SK-N-SH treated with all-trans-retinoic acid at 6 μM for 48 hours (cell line): ENCODE measurements around the gene PSMA6.

ENCODE experiments used
- ATAC-seq: fragments of 200-7000 bp; cut with Tn5 transposase; 3 replicates; pipeline ENCODE4 v1.9.1; 2020; ENCODE audit warnings: mild to moderate bottlenecking, moderate library complexity
- ARNTL ChIP-seq: fragments of 450-650 bp; formaldehyde crosslinking; IDR thresholded peaks from 2 replicates; pipeline ENCODE4 v1.5.0; 2020; ENCODE audit warnings: low read depth, mild to moderate bottlenecking, moderate library complexity, borderline replicate concordance
- BACH2 ChIP-seq: fragments of 250-450 bp; sonication (Bioruptor Pico); IDR thresholded peaks from 2 replicates; pipeline ENCODE4 v1.9.0; 2021; ENCODE audit warnings: mild to moderate bottlenecking, borderline replicate concordance
- CSDC2 ChIP-seq: fragments of 250-450 bp; sonication (Bioruptor Pico); IDR thresholded peaks from 2 replicates; pipeline ENCODE4 v1.5.0; 2020; ENCODE audit warnings: mild to moderate bottlenecking, moderate library complexity
- ESRRG ChIP-seq: fragments of 250-450 bp; sonication (Bioruptor Pico); IDR thresholded peaks from 2 replicates; pipeline ENCODE4 v1.6.1; 2021; ENCODE audit warnings: mild to moderate bottlenecking
- OSR1 ChIP-seq: fragments of 250-450 bp; sonication (Bioruptor Pico); IDR thresholded peaks from 2 replicates; pipeline ENCODE4 v1.8.0; 2022; ENCODE audit warnings: moderate library complexity, mild to moderate bottlenecking, inconsistent platforms
- RARB ChIP-seq: fragments of 250-450 bp; sonication (Bioruptor Pico); IDR thresholded peaks from 2 replicates; pipeline ENCODE4 v1.8.0; 2021; ENCODE audit warnings: mild to moderate bottlenecking, moderate library complexity
- SNAI2 ChIP-seq: fragments of 250-450 bp; sonication (Bioruptor Pico); IDR thresholded peaks from 2 replicates; pipeline ENCODE4 v1.5.0; 2020; ENCODE audit warnings: mild to moderate bottlenecking, moderate library complexity
- ZC3H10 ChIP-seq: fragments of 250-450 bp; sonication (Bioruptor Pico); IDR thresholded peaks from 2 replicates; pipeline ENCODE4 v1.5.1; 2021; ENCODE audit warnings: mild to moderate bottlenecking, moderate library complexity
- ZNF565 ChIP-seq: fragments of 450-650 bp; formaldehyde crosslinking; conservative IDR thresholded peaks from 2 replicates; pipeline ENCODE4 v1.5.0; 2020; ENCODE audit warnings: low read depth, mild to moderate bottlenecking, moderate library complexity
- ZNF70 ChIP-seq: fragments of 450-650 bp; formaldehyde crosslinking; IDR thresholded peaks from 2 replicates; pipeline ENCODE4 v1.5.0; 2020; ENCODE audit warnings: mild to moderate bottlenecking, moderate library complexity
- TF ChIP-seq, protein P1 (sequence below): fragments of 250-450 bp; sonication (Bioruptor Pico); IDR thresholded peaks from 2 replicates; pipeline ENCODE4 v1.8.0; 2020; ENCODE audit warnings: mild to moderate bottlenecking, moderate library complexity, borderline replicate concordance
- TF ChIP-seq, protein P2 (sequence below): fragments of 250-450 bp; sonication (Bioruptor Pico); IDR thresholded peaks from 2 replicates; pipeline ENCODE4 v1.8.0; 2021; ENCODE audit warnings: low read depth, mild to moderate bottlenecking, moderate library complexity, borderline replicate concordance
- TF ChIP-seq, protein P3 (sequence below): fragments of 250-450 bp; sonication (Bioruptor Pico); IDR thresholded peaks from 2 replicates; pipeline ENCODE4 v1.5.0; 2020; ENCODE audit warnings: mild to moderate bottlenecking, moderate library complexity
- TF ChIP-seq, protein P4 (sequence below): fragments of 250-450 bp; sonication (Bioruptor Pico); IDR thresholded peaks from 2 replicates; pipeline ENCODE4 v1.5.1; 2020; ENCODE audit warnings: low read depth, mild to moderate bottlenecking, moderate library complexity

Gene PSMA6

DNA sequence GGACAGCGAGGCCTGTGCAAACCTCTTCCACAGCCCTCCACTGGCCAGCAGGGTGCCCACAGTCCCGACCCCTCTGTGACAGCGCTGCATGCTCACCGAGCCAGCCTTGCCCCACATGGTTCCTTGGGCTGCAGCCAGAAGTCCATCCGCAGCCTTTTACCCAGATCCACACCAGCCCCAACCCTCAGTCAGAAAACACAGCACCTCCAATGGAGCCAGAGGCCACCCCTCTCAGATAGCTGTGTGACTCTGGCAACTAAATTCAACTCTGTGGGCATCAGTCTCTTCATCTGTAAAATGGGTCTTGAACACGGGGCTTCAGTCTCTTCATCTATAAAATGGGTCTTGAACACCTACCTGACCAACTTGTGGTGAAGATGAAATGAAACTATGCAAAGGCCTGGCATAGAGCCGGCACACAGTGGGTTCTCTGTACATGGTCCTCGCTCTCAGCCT, 74.4 kb downstream of the PSMA6 start:
- no peak for ATAC-seq
- TF ChIP-seq RARB (CRISPR knock-in tag): no peak

DNA sequence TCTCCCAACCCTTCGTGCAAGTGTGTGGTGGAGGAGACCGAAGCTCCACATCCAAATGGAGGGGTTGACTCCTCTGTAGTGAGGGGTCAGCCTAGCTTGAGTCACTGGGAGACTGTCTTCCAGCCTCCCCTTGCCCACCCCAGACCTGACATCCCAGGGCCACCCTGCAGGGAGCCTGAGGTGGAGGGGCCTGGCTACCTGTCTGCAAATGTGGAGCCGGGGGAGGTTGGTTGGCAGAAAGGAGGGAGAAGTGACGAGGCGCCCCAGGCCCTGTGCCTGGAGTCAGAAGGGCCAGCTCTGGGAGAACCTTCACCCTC, 74.8 kb downstream of the PSMA6 start:
- no peak for ATAC-seq
- TF ChIP-seq ESRRG (CRISPR knock-in tag) (no peak), ZNF70 (CRISPR knock-in tag) (no peak), ZC3H10 (no peak), ARNTL (CRISPR knock-in tag) (no peak), SNAI2 (no peak), CSDC2 (CRISPR knock-in tag) (no peak), BACH2 (no peak), OSR1 (CRISPR knock-in tag) (no peak), ZNF565 (no peak)
- TF ChIP-seq, protein P1, sequence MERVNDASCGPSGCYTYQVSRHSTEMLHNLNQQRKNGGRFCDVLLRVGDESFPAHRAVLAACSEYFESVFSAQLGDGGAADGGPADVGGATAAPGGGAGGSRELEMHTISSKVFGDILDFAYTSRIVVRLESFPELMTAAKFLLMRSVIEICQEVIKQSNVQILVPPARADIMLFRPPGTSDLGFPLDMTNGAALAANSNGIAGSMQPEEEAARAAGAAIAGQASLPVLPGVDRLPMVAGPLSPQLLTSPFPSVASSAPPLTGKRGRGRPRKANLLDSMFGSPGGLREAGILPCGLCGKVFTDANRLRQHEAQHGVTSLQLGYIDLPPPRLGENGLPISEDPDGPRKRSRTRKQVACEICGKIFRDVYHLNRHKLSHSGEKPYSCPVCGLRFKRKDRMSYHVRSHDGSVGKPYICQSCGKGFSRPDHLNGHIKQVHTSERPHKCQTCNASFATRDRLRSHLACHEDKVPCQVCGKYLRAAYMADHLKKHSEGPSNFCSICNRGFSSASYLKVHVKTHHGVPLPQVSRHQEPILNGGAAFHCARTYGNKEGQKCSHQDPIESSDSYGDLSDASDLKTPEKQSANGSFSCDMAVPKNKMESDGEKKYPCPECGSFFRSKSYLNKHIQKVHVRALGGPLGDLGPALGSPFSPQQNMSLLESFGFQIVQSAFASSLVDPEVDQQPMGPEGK: no peak
- TF ChIP-seq, protein P2, sequence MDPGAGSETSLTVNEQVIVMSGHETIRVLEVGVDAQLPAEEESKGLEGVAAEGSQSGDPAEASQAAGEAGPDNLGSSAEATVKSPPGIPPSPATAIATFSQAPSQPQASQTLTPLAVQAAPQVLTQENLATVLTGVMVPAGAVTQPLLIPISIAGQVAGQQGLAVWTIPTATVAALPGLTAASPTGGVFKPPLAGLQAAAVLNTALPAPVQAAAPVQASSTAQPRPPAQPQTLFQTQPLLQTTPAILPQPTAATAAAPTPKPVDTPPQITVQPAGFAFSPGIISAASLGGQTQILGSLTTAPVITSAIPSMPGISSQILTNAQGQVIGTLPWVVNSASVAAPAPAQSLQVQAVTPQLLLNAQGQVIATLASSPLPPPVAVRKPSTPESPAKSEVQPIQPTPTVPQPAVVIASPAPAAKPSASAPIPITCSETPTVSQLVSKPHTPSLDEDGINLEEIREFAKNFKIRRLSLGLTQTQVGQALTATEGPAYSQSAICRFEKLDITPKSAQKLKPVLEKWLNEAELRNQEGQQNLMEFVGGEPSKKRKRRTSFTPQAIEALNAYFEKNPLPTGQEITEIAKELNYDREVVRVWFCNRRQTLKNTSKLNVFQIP (CRISPR knock-in tag): no peak
- TF ChIP-seq, protein P3, sequence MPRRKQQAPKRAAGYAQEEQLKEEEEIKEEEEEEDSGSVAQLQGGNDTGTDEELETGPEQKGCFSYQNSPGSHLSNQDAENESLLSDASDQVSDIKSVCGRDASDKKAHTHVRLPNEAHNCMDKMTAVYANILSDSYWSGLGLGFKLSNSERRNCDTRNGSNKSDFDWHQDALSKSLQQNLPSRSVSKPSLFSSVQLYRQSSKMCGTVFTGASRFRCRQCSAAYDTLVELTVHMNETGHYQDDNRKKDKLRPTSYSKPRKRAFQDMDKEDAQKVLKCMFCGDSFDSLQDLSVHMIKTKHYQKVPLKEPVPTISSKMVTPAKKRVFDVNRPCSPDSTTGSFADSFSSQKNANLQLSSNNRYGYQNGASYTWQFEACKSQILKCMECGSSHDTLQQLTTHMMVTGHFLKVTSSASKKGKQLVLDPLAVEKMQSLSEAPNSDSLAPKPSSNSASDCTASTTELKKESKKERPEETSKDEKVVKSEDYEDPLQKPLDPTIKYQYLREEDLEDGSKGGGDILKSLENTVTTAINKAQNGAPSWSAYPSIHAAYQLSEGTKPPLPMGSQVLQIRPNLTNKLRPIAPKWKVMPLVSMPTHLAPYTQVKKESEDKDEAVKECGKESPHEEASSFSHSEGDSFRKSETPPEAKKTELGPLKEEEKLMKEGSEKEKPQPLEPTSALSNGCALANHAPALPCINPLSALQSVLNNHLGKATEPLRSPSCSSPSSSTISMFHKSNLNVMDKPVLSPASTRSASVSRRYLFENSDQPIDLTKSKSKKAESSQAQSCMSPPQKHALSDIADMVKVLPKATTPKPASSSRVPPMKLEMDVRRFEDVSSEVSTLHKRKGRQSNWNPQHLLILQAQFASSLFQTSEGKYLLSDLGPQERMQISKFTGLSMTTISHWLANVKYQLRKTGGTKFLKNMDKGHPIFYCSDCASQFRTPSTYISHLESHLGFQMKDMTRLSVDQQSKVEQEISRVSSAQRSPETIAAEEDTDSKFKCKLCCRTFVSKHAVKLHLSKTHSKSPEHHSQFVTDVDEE (CRISPR knock-in tag): no peak
- TF ChIP-seq, protein P4, sequence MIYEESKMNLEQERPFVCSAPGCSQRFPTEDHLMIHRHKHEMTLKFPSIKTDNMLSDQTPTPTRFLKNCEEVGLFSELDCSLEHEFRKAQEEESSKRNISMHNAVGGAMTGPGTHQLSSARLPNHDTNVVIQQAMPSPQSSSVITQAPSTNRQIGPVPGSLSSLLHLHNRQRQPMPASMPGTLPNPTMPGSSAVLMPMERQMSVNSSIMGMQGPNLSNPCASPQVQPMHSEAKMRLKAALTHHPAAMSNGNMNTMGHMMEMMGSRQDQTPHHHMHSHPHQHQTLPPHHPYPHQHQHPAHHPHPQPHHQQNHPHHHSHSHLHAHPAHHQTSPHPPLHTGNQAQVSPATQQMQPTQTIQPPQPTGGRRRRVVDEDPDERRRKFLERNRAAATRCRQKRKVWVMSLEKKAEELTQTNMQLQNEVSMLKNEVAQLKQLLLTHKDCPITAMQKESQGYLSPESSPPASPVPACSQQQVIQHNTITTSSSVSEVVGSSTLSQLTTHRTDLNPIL (CRISPR knock-in tag): no peak
